GM12878 (cell line): Measurements from ENCODE around the gene GINS1. TPM values are rescaled to one million over a fixed set of nuclear protein-coding genes. Genes with fewer than 3 reads are reported as not detected.
A peak's percentile ranks its signal among the peaks of the same experiment; 100 is the strongest.

Experiments used
- EED ChIP-seq: sonication (generic); IDR thresholded peaks from 2 replicates; pipeline ENCODE4 v1.6.1; 2016; ENCODE audit warnings: antibody characterized with exemption, low read depth
- KLF5 ChIP-seq: fragments of 450-650 bp; IDR thresholded peaks from 2 replicates; pipeline ENCODE4 v1.6.1; 2014; ENCODE audit warnings: mild to moderate bottlenecking; ENCODE audit not compliant: partially characterized antibody
- WRNIP1 ChIP-seq: IDR thresholded peaks from 2 replicates; pipeline ENCODE4 v1.6.1; 2011; ENCODE audit warnings: low read depth, low read length, improper control_type of control experiment, borderline replicate concordance
- ZNF622 ChIP-seq: fragments of 450-650 bp; IDR thresholded peaks from 2 replicates; pipeline ENCODE4 v1.6.1; 2017; ENCODE audit warnings: mild to moderate bottlenecking, inconsistent platforms
- polyA plus RNA-seq, 11 experiments: library from polyadenylated mRNA; depleted of rRNA in 4 of 11; unstranded in 6 of 11; stranded (reverse) in 5 of 11; fragments of >200 nt; fragmentation: Nextera tagmentation in 4 of 11; fragmentation: Illumina TruSeq in 1 of 11; extraction: Ambion mirVana in 4 of 11; extraction: Trizol in 1 of 11; gene quantifications; 1 replicate in 1 of 11; 2 replicates in 10 of 11; pipeline versions ENCODE4 v1.2.1 to v1.2.3, GENCODE V29; 2011 to 2016; ENCODE audit warnings: inconsistent platforms in 2 of 11, missing spikeins in 2 of 11, low read depth in 1 of 11
- total RNA-seq, 4 experiments: library from RNA; depleted of rRNA in 3 of 4; stranded (reverse); fragments of >200 nt in 3 of 4; fragmentation: Illumina TruSeq in 1 of 4; extraction: Trizol in 1 of 4; gene quantifications; 2 replicates each; pipeline versions ENCODE4 v1.2.1 to v1.2.3, GENCODE V29; 2013 to 2021
- TF ChIP-seq, protein P1 (sequence below): fragments of 450-650 bp; IDR thresholded peaks from 2 replicates; pipeline ENCODE4 v1.6.1; 2018; ENCODE audit warnings: borderline replicate concordance, mild to moderate bottlenecking; ENCODE audit not compliant: partially characterized antibody
- TF ChIP-seq, protein P2 (sequence below): IDR thresholded peaks from 2 replicates; pipeline ENCODE4 v1.6.1; 2011; ENCODE audit warnings: mild to moderate bottlenecking, low read depth, low read length, moderate library complexity; ENCODE audit not compliant: insufficient replicate concordance

The GINS1 gene
- total and polyA plus RNA-seq, 10 of the 15 experiments (the other 5 are each of a cell fraction or from before 2014, with no cell fraction given): 13.0 to 44.6 (median 30.3) TPM

DNA sequence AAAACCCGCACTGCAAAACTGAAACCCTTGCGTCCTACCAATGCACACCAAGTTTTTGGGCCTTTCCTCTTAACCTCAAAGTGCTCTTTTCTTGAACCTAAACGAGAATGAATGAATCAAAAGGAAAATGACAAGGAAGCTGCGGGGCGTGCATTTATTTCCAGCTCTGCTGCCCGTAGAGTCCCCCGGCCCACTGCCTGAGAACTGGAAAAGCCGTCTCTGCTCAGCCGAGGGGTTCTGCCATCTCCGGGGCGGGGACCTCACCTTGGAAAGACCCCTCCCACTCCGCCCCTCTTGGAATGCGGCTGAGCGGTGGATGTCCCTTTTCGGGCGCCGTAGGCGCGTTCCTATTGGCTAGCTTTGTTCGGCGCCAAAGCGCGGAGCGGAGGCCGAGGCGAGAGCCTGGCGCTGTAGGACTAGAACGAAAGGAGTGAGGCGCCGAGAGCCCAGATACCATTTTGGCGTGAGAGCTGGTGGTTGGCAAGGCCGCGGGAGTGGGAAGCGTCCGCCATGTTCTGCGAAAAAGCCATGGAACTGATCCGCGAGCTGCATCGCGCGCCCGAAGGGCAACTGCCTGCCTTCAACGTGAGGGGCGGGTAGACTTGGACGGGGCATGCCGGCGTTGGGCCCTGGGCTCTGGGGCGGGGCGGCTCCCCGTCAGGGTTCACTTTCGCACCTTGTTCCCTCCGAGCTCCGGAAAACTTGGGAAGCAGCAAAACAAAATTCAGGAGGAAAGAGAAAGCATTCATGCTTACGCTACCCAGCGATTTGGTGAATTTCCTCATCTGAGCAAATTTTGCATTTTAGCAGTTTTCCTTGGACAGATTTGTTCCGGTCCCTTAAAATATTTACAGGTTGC is at the start of gene GINS1 (continued):
- TF ChIP-seq, protein P1, sequence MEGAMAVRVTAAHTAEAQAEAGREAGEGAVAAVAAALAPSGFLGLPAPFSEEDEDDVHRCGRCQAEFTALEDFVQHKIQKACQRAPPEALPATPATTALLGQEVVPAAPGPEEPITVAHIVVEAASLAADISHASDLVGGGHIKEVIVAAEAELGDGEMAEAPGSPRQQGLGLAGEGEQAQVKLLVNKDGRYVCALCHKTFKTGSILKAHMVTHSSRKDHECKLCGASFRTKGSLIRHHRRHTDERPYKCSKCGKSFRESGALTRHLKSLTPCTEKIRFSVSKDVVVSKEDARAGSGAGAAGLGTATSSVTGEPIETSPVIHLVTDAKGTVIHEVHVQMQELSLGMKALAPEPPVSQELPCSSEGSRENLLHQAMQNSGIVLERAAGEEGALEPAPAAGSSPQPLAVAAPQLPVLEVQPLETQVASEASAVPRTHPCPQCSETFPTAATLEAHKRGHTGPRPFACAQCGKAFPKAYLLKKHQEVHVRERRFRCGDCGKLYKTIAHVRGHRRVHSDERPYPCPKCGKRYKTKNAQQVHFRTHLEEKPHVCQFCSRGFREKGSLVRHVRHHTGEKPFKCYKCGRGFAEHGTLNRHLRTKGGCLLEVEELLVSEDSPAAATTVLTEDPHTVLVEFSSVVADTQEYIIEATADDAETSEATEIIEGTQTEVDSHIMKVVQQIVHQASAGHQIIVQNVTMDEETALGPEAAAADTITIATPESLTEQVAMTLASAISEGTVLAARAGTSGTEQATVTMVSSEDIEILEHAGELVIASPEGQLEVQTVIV: no peak
- TF ChIP-seq KLF5 (no peak), ZNF622 (no peak), WRNIP1 (no peak), EED (peak; percentile 88)
- TF ChIP-seq, protein P2, sequence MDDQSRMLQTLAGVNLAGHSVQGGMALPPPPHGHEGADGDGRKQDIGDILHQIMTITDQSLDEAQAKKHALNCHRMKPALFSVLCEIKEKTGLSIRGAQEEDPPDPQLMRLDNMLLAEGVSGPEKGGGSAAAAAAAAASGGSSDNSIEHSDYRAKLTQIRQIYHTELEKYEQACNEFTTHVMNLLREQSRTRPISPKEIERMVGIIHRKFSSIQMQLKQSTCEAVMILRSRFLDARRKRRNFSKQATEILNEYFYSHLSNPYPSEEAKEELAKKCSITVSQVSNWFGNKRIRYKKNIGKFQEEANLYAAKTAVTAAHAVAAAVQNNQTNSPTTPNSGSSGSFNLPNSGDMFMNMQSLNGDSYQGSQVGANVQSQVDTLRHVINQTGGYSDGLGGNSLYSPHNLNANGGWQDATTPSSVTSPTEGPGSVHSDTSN: no peak
